ENCODE results near the gene KRT32. TPM values are rescaled to one million over a fixed set of nuclear protein-coding genes. Genes with fewer than 3 reads are reported as not detected.
A peak's percentile ranks its signal among the peaks of the same experiment; 100 is the strongest.

KRT32 gene
- total RNA-seq, 1 experiment from 2014 or later: not detected

DNA sequence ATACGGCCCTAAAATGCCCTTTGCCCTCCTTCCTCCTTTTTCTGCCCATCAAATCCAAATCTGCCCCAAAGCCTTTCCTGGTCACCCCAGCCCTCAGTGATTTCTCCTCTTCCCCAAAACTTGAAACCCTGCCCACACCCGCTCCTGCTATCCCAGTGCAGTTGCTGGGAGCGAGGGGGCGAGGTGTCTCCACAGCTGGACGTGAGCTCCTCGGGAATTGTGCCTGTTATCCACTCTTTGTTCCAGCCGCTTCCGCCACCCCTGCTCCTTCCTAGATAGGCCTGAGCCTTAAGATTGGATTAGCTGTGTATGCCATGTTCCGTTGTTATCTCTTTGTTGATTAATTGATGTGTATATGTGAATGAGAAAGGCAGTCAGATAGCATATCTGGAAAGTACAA, 16.3 kb upstream of the KRT32 start:
- no peak overlapping the region for H3K4me3 ChIP-seq
- DNase-seq: no peak
- H3K36me3 ChIP-seq: no peaks in the 10 kb centered on the region
- H3K27me3 ChIP-seq: no peaks in the 10 kb centered on the region
- H3K9me3 ChIP-seq: no peaks in the 10 kb centered on the region

GRCh38 chr17:41481036-41481435, 13.8 kb upstream of the KRT32 start, which contains the start of gene KRT35:
Gene KRT35, minus strand, starts transcription at chr17:41481151. Its CDS starts 54 bp downstream, at chr17:41481097.
- no peak within 1 kb of the TSS for H3K4me3 ChIP-seq
- no peaks in the 10 kb centered on the region for H3K9me3 ChIP-seq
- no peak for DNase-seq
- no peaks in the 10 kb centered on the region for H3K36me3 ChIP-seq
- H3K27me3 ChIP-seq: no peaks in the 10 kb centered on the region

- no peaks in the 10 kb centered on the region for H3K27me3 ChIP-seq
- H3K36me3 ChIP-seq: no peaks in the 10 kb centered on the region
- no peak overlapping the region for H3K4me3 ChIP-seq
- H3K9me3 ChIP-seq: no peaks in the 10 kb centered on the region
- DNase-seq: no peak
Measured at GRCh38 chr17:41480581-41480980, 13.4 kb upstream of the KRT32 start.

GRCh38 chr17:41480136-41480535, 12.9 kb upstream of the KRT32 start:
- DNase-seq: no peak
- Histone ChIP-seq H3K4me3 (no peak overlapping the region), H3K27me3 (no peaks in the 10 kb centered on the region), H3K36me3 (no peaks in the 10 kb centered on the region), H3K9me3 (no peaks in the 10 kb centered on the region)

- H3K4me3 ChIP-seq: no peak overlapping the region
- no peaks in the 10 kb centered on the region for H3K9me3 ChIP-seq
Measured at GRCh38 chr17:41478237-41478636, 11.1 kb upstream of the KRT32 start.

DNA sequence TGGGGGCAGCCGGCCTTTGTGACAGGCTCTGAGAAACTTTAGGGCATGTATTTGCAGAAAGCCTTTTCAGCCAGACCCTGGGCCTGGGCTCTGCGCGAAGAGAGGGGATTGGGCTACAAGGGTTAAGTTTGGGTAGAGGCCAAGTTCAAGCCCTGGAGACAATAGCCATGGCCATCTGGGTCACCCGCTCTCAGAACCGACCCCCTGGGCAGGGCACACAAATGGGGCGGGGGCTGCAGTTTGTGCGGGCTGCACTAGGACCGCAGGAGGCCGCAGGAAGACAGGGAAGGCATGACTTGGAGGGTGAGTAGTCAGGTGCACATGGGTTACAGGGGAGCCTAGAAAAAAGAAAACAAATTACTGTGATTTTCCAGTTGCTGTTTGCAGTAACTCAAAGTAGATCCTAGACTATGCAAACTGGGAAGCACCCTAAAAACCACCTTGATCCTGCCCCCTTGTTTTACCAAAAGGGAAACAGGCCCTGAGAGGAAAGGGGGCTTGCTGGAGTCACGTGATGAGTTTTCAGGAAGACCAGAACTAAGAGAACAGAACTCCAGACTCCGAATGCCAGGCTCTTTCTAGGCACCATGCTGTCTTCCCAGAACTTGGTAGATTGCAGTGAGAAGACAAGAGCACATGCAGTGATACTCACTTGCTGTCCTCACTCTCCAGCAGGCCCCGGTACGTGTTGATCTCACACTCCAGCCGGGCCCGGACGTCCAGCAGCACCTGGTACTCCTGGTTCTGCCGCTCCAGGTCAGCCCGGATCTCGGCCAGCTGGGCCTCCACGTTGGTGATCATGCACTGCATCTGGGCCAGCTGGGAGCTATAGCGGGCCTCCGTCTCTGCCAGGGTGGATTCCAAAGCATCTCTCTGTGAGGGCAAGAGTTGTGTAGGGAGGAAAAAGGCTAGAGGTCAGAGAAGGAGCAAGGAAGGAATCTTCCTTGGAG, 10.0 kb upstream of the KRT32 start:
- DNase-seq: no peak
- Histone ChIP-seq H3K9me3 (peaks cover 2% of the 10 kb centered on the region), H3K4me3 (no peak overlapping the region), H3K36me3 (no peaks in the 10 kb centered on the region), H3K27me3 (no peaks in the 10 kb centered on the region)

More at GRCh38 chr17:41478237-41478636, 11.1 kb upstream of the KRT32 start:
- H3K27me3 ChIP-seq: no peaks in the 10 kb centered on the region
- DNase-seq: peak; percentile 87
- no peaks in the 10 kb centered on the region for H3K36me3 ChIP-seq

DNA sequence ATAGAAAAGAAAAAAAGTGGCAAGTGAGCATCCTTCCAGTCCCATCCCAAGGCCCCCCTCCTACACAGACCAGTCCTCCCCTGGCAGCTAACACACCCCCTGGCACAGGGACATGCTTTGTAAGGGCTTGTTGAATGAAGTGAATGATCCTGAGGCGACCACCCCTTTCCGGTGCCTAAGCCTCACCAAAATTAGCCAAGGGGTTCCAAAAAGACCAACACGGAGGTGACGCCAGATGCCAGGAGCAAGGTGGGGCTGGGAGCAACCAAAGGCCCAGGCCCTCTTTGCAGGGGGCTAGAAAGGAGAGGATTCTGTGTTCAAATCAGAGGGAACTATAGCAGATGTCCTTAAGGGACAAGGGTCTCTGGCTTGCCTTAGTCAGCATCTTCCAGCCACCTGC, 8.2 kb upstream of the KRT32 start:
- Histone ChIP-seq H3K4me3 (no peak overlapping the region), H3K36me3 (no peaks in the 10 kb centered on the region), H3K9me3 (peaks cover 16% of the 10 kb centered on the region), H3K27me3 (no peaks in the 10 kb centered on the region)
- DNase-seq: no peak

DNA sequence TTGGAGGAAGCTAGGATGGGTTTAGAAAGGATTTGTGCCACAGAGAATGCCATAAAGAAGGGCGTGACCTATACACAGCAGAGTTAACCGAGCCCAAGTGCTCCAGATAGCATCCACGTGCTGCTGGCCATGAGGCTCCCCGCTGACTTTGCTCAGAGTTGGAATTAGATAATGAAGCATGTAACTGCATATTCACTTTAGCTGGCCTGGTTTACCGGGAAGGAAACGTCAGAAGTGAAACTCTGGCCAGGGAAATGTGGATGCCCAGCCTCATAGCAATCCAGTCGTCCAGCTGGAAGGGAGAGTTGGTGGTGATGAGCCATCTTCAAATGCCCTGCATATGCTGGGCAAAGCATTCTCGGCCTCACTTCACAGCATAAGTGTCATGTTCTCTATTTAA, 7.7 kb upstream of the KRT32 start:
- H3K27me3 ChIP-seq: no peaks in the 10 kb centered on the region
- H3K9me3 ChIP-seq: peaks cover 16% of the 10 kb centered on the region
- DNase-seq: peak; percentile 95
- no peaks in the 10 kb centered on the region for H3K36me3 ChIP-seq
- no peak overlapping the region for H3K4me3 ChIP-seq

GRCh38 chr17:41468346-41468745, 1.2 kb upstream of the KRT32 start:
- Histone ChIP-seq H3K36me3 (no peaks in the 10 kb centered on the region), H3K4me3 (no peak overlapping the region), H3K9me3 (peaks cover 27% of the 10 kb centered on the region), H3K27me3 (no peaks in the 10 kb centered on the region)
- DNase-seq: no peak

DNA sequence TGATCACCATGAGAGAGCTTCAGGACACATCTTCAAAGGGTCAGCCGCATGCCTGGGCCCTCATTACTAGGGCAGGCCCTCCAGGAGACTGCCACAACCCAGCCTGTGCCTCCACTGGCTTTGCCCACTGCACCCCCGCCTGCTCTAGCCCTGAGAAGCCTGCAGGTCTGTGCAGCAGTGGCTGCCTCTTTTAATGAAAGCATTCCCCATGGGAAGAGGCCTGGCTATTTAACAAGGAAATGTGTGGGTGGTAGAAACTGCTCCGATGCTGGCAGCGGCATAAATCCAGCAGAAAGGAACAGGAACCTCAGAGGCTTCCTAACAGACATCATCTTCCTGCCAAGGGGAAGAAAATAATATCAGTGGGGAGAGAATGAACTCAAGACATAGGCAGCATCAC, 375 bp upstream of the KRT32 start:
- H3K9me3 ChIP-seq: peaks cover 27% of the 10 kb centered on the region
- no peak for DNase-seq
- no peaks in the 10 kb centered on the region; the same call in 1 of the 2 replicates for H3K36me3 ChIP-seq
- H3K4me3 ChIP-seq: no peak overlapping the region
- no peaks in the 10 kb centered on the region for H3K27me3 ChIP-seq

- peak; percentile 97 for DNase-seq
- Histone ChIP-seq H3K36me3 (no peaks in the 10 kb centered on the region; the same call in 1 of the 2 replicates), H3K4me3 (no peak overlapping the region), H3K9me3 (peaks cover 11% of the 10 kb centered on the region), H3K27me3 (no peaks in the 10 kb centered on the region)
Measured at GRCh38 chr17:41464682-41465081, 2.5 kb downstream of the KRT32 start.

- H3K4me3 ChIP-seq: no peak overlapping the region
- H3K27me3 ChIP-seq: no peaks in the 10 kb centered on the region
- H3K9me3 ChIP-seq: peaks cover 6% of the 10 kb centered on the region
- H3K36me3 ChIP-seq: no peaks in the 10 kb centered on the region; the same call in 1 of the 2 replicates
- no peak for DNase-seq
Measured at GRCh38 chr17:41464173-41464572, 3.0 kb downstream of the KRT32 start.

DNA sequence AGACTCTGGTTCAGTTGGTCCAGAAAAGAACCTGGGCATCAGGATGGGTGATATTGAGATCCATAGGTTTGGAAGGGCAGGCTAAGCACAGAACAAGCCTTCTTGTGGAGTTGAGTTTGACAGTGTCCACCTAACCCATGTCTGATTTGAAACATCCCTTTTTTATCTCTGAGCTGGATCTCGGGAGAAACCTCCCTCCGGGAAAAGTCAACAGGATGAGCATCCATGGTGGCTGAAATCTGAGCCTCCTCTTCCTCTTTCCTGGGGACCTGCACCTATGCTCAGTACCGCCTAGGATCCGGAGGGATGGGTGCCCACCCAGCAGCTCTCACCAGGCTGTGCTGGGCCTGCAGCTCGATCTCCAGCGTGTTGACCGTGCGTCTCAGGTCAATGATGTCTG, 3.4 kb downstream of the KRT32 start:
- Histone ChIP-seq H3K36me3 (no peaks in the 10 kb centered on the region; the same call in 1 of the 2 replicates), H3K9me3 (peaks cover 6% of the 10 kb centered on the region), H3K27me3 (no peaks in the 10 kb centered on the region), H3K4me3 (no peak overlapping the region)
- no peak for DNase-seq

DNA sequence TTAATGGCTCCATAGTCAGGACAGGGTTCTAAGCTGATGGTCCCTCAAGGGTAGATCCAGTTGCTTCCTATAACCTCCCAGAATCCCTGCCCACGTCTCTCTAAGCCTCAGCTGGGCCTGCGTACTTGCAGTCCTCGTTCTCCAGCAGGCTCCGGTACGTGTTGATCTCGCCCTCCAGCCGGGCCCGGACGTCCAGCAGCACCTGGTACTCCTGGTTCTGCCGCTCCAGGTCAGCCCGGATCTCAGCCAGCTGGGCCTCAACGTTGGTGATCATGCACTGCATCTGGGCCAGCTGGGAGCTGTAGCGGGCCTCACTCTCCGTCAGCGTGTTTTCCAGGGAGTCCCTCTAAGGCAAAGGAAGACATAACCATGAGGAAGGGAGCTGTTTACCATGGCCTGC, 4.5 kb downstream of the KRT32 start:
- DNase-seq: no peak
- peaks cover under 1% of the 10 kb centered on the region; the same call in 1 of the 2 replicates for H3K9me3 ChIP-seq

DNA sequence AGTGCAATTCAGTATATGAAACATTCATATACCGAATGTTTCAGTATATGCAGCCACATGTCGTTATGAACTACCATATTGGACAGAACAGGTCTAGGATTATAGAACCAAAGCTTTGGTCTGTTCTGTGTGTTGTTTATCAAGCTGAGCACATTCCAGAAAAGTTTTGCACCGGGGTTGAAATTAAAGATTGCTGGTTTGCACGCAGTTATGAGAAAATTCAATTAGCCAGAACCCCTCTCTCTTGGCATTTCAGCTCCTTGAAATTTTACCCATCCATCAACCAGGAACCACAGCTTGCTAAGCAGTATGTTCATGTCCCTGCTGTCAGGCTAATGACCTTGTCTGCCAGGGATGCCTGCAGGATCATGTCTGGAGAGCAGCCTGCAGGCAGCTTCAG, 9.5 kb downstream of the KRT32 start:
- H3K27me3 ChIP-seq: no peaks in the 10 kb centered on the region
- H3K4me3 ChIP-seq: no peak overlapping the region
- no peaks in the 10 kb centered on the region; the same call in 1 of the 2 replicates for H3K36me3 ChIP-seq
- no peaks in the 10 kb centered on the region for H3K9me3 ChIP-seq
- no peak for DNase-seq

More for the DNA sequence above, 4.5 kb downstream of the KRT32 start:
- Histone ChIP-seq H3K36me3 (no peaks in the 10 kb centered on the region; the same call in 1 of the 2 replicates), H3K27me3 (no peaks in the 10 kb centered on the region), H3K4me3 (no peak overlapping the region)

DNA sequence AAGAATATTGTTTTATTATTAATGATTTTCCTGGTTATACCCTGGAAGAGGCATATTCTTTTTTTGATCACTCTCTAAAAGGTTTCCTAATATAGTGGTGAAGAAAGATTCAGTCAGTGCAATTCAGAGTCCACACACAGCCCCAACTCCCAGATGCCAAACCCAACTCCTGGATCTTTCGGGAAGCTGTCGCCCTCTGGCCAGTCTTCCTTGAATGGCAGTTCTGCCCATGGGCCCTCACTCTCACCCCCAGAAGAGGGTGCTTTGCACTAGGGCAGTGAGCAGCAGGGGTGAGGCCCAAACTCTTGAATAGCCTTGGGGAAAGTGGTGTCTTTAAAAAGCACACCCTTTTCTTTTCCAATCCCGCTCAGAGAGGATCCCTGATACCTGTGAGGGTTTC, 11.0 kb downstream of the KRT32 start:
- H3K27me3 ChIP-seq: no peaks in the 10 kb centered on the region
- H3K9me3 ChIP-seq: peaks cover 5% of the 10 kb centered on the region; the same call in 1 of the 2 replicates
- DNase-seq: peak; percentile 64
- no peak overlapping the region for H3K4me3 ChIP-seq
- H3K36me3 ChIP-seq: no peaks in the 10 kb centered on the region

GRCh38 chr17:41455236-41455635, 11.9 kb downstream of the KRT32 start:
- Histone ChIP-seq H3K9me3 (peaks cover 5% of the 10 kb centered on the region; the same call in 1 of the 2 replicates), H3K36me3 (no peaks in the 10 kb centered on the region), H3K27me3 (no peaks in the 10 kb centered on the region), H3K4me3 (no peak overlapping the region)
- peak; percentile 71 for DNase-seq

GRCh38 chr17:41453066-41453465, 14.1 kb downstream of the KRT32 start:
- no peak overlapping the region for H3K4me3 ChIP-seq

More at GRCh38 chr17:41453066-41453465, 14.1 kb downstream of the KRT32 start:
- Histone ChIP-seq H3K27me3 (no peaks in the 10 kb centered on the region), H3K36me3 (no peaks in the 10 kb centered on the region), H3K9me3 (peaks cover 5% of the 10 kb centered on the region; the same call in 1 of the 2 replicates)
- DNase-seq: no peak
